ENCODE results near the gene LMF1.
A peak's percentile ranks its signal among the peaks of the same experiment; 100 is the strongest.

The LMF1 gene

GRCh38 chr16:970766-971581 is at the start of gene LMF1:
TSS of gene LMF1 (minus strand) at chr16:970984. CDS start at chr16:970980, 4 bp downstream.
- DNase-seq, result peak; percentile 94

- no peak for DNase-seq
Measured at GRCh38 chr16:1020091-1020399, 49.3 kb upstream of the LMF1 start.

- peak; percentile 75 for DNase-seq
Measured at GRCh38 chr16:1019231-1020090, 48.7 kb upstream of the LMF1 start.

- no peak for DNase-seq
Measured at GRCh38 chr16:1018447-1019198, 47.8 kb upstream of the LMF1 start.

GRCh38 chr16:1014771-1015495 is 44.1 kb upstream of the LMF1 start:
- DNase-seq, result no peak

- no peak for DNase-seq
Measured at GRCh38 chr16:1014221-1014620, 43.4 kb upstream of the LMF1 start.

- DNase-seq, result no peak
Measured at GRCh38 chr16:1013593-1013900, 42.8 kb upstream of the LMF1 start.

- DNase-seq, result no peak
Measured at GRCh38 chr16:1012722-1013592, 42.2 kb upstream of the LMF1 start.

- DNase-seq, result no peak
Measured at GRCh38 chr16:1012135-1012534, 41.4 kb upstream of the LMF1 start.

GRCh38 chr16:1011316-1012082 is 40.7 kb upstream of the LMF1 start:
- no peak for DNase-seq

GRCh38 chr16:1010815-1011214 is 40.0 kb upstream of the LMF1 start:
- DNase-seq, result no peak

GRCh38 chr16:1010251-1010650 is 39.5 kb upstream of the LMF1 start:
- no peak for DNase-seq

GRCh38 chr16:1009358-1010150 is 38.8 kb upstream of the LMF1 start:
- no peak for DNase-seq

- DNase-seq, result no peak
Measured at GRCh38 chr16:1008085-1008484, 37.3 kb upstream of the LMF1 start.

GRCh38 chr16:1007284-1007850 is 36.6 kb upstream of the LMF1 start:
- DNase-seq, result no peak

GRCh38 chr16:1006781-1007180 is 36.0 kb upstream of the LMF1 start:
- no peak for DNase-seq

GRCh38 chr16:1005286-1005685 is 34.5 kb upstream of the LMF1 start:
- DNase-seq, result no peak

- peak; percentile 36 for DNase-seq
Measured at GRCh38 chr16:1003391-1004347, 32.9 kb upstream of the LMF1 start.

Data from T1000 (cell line).